OCI-LY1 (cell line): ENCODE data around the gene SDK2.

Experiments used
- H2AFZ ChIP-seq: fragments of 200-600 bp; sonication (generic), shearing (Covaris generic); 2 replicates; pipeline ENCODE4 v1.6.0; 2014; ENCODE audit warnings: antibody characterized with exemption, mild to moderate bottlenecking, low read length
- H3F3A ChIP-seq: fragments of 200-600 bp; sonication (generic), shearing (Covaris generic); 2 replicates; pipeline ENCODE4 v1.6.0; 2014; ENCODE audit warnings: mild to moderate bottlenecking, antibody characterized with exemption, low read length, moderate library complexity; ENCODE audit not compliant: insufficient read depth
- H3K27ac ChIP-seq: fragments of 200-600 bp; sonication (generic); 2 replicates; pipeline ENCODE4 v1.5.1; 2014; ENCODE audit warnings: low read length, mixed run types, mild to moderate bottlenecking, low read depth; ENCODE audit not compliant: poor library complexity, severe bottlenecking
- H3K27me3 ChIP-seq: fragments of 200-600 bp; sonication (generic); 2 replicates; pipeline ENCODE4 v1.6.0; 2014; ENCODE audit warnings: antibody characterized with exemption, mild to moderate bottlenecking, low read length, moderate library complexity; ENCODE audit not compliant: insufficient read depth
- H3K36me3 ChIP-seq: fragments of 200-600 bp; sonication (generic); 2 replicates; pipeline ENCODE4 v1.6.1; 2014; ENCODE audit warnings: mild to moderate bottlenecking, antibody characterized with exemption, low read length, moderate library complexity, mixed read lengths; ENCODE audit not compliant: insufficient read depth
- H3K4me1 ChIP-seq: fragments of 200-600 bp; sonication (generic); 2 replicates; pipeline ENCODE4 v1.5.1; 2014; ENCODE audit warnings: mild to moderate bottlenecking, low read length, moderate library complexity; ENCODE audit not compliant: insufficient read depth, severe bottlenecking
- H3K4me2 ChIP-seq: fragments of 200-600 bp; sonication (generic), shearing (Covaris generic); 2 replicates; pipeline ENCODE4 v1.6.1; 2014; ENCODE audit warnings: low read length
- H3K4me3 ChIP-seq: fragments of 200-600 bp; sonication (generic); 2 replicates; pipeline ENCODE4 v1.5.1; 2014; ENCODE audit warnings: low read length, low read depth, mild to moderate bottlenecking, mixed read lengths; ENCODE audit not compliant: poor library complexity, severe bottlenecking
- H3K79me2 ChIP-seq: fragments of 200-600 bp; shearing (Covaris generic); 2 replicates; pipeline ENCODE4 v1.6.1; 2016; ENCODE audit warnings: mixed run types, low read length, mixed read lengths; ENCODE audit not compliant: insufficient read depth
- H3K9ac ChIP-seq: fragments of 200-600 bp; sonication (generic), shearing (Covaris generic); 2 replicates; pipeline ENCODE4 v1.6.1; 2014; ENCODE audit warnings: mild to moderate bottlenecking, low read length, mixed read lengths
- H3K9me2 ChIP-seq: fragments of 200-600 bp; sonication (generic), shearing (Covaris generic); 2 replicates; pipeline ENCODE4 v1.6.1; 2014; ENCODE audit warnings: low read depth, mild to moderate bottlenecking, low read length, mixed read lengths
- H3K9me3 ChIP-seq: fragments of 200-600 bp; shearing (Covaris generic); 2 replicates; pipeline ENCODE4 v1.6.1; 2014; ENCODE audit warnings: low read length, mixed read lengths
- H4K20me1 ChIP-seq: fragments of 200-600 bp; sonication (generic), shearing (Covaris generic); 2 replicates; pipeline ENCODE4 v1.6.0; 2016; ENCODE audit warnings: mild to moderate bottlenecking, low read length; ENCODE audit not compliant: insufficient read depth
- EZH2 ChIP-seq: fragments of 200-600 bp; sonication (generic), shearing (Covaris generic); IDR thresholded peaks from 2 replicates; pipeline ENCODE4 v1.8.0; 2017; ENCODE audit warnings: borderline replicate concordance, mixed run types, mild to moderate bottlenecking, antibody characterized with exemption, low read length, moderate library complexity, mixed read lengths
- TF ChIP-seq, protein P1 (sequence below): fragments of 200-600 bp; sonication (generic), shearing (Covaris generic); IDR thresholded peaks from 2 replicates; pipeline ENCODE4 v1.5.1; 2017; ENCODE audit warnings: mild to moderate bottlenecking, antibody characterized with exemption, low read length, moderate library complexity, mixed read lengths

The SDK2 gene

GRCh38 chr17:73380439-73381106 lies 263.7 kb downstream of the SDK2 start:
- Histone ChIP-seq H3K9me2 (no peaks in the 10 kb centered on the region), H2AFZ (no peak overlapping the region), H3K27me3 (no peaks in the 10 kb centered on the region), H3K4me3 (no peak overlapping the region), H3K4me2 (no peak overlapping the region), H3K27ac (no peak overlapping the region), H3K79me2 (no peaks in the 10 kb centered on the region), H3F3A (no peaks in the 10 kb centered on the region), H4K20me1 (no peaks in the 10 kb centered on the region), H3K9ac (no peak overlapping the region), H3K9me3 (no peaks in the 10 kb centered on the region), H3K4me1 (no peaks in the 10 kb centered on the region), H3K36me3 (no peaks in the 10 kb centered on the region)
- TF ChIP-seq, protein P1, sequence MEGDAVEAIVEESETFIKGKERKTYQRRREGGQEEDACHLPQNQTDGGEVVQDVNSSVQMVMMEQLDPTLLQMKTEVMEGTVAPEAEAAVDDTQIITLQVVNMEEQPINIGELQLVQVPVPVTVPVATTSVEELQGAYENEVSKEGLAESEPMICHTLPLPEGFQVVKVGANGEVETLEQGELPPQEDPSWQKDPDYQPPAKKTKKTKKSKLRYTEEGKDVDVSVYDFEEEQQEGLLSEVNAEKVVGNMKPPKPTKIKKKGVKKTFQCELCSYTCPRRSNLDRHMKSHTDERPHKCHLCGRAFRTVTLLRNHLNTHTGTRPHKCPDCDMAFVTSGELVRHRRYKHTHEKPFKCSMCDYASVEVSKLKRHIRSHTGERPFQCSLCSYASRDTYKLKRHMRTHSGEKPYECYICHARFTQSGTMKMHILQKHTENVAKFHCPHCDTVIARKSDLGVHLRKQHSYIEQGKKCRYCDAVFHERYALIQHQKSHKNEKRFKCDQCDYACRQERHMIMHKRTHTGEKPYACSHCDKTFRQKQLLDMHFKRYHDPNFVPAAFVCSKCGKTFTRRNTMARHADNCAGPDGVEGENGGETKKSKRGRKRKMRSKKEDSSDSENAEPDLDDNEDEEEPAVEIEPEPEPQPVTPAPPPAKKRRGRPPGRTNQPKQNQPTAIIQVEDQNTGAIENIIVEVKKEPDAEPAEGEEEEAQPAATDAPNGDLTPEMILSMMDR = no peak
- TF ChIP-seq EZH2 = no peak

DNA sequence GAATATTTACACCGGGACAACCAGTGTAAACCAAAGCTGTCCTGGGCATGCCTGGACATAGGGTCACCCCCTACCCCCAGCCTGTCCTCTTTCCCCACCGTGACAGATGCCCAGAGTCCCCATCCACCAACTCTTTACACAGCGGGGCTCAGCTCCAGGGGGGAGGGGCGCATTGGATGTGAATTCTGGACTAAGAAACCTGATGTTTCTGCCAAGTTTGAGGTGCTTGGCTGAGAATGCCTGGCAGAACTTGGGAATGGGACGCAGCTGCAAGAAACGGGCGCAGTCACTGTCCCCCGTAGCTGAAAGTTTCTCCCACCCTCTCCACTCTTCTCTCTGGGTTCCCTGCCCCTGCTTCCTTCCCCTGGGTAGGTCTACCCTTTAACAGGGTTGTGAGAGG lies 264.4 kb downstream of the SDK2 start:
- no peak for TF ChIP-seq EZH2
- TF ChIP-seq, protein P1 = no peak
- Histone ChIP-seq H3K9me3 (no peaks in the 10 kb centered on the region), H4K20me1 (no peaks in the 10 kb centered on the region), H3K27ac (no peak overlapping the region), H3K9me2 (no peaks in the 10 kb centered on the region), H3K4me1 (no peaks in the 10 kb centered on the region), H3K36me3 (no peaks in the 10 kb centered on the region), H3F3A (no peaks in the 10 kb centered on the region), H3K4me2 (no peak overlapping the region), H2AFZ (no peak overlapping the region), H3K9ac (no peak overlapping the region), H3K79me2 (no peaks in the 10 kb centered on the region), H3K4me3 (no peak overlapping the region), H3K27me3 (no peaks in the 10 kb centered on the region)

DNA sequence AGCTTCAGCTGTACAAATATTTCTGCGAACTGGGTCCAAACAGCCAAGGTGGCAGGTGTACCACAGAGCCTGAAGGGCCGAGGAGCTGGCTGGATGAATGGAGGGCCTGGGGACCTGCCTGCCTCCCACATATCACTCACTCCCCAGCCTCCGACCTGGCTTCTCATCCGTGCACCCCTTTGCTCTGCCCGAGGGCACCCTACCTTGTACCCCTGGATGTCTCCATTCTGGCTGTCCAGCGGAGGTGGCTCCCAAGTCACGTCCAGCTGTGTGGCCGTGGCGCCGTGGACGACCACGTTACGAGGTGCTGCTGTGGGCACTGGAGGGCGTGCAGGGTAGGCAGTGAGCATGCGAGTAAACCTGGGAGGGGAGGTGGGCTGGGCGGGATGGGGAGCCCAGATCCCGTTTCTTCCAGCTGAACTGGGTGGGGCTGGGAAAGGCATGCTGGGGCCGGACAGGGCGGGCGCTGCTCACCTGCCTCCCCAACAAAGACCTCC lies 265.2 kb downstream of the SDK2 start:
- Histone ChIP-seq H3K9ac (no peak overlapping the region), H3K9me3 (no peaks in the 10 kb centered on the region), H4K20me1 (no peaks in the 10 kb centered on the region), H3K36me3 (no peaks in the 10 kb centered on the region), H3K9me2 (no peaks in the 10 kb centered on the region), H3K4me1 (no peaks in the 10 kb centered on the region), H2AFZ (no peak overlapping the region), H3K79me2 (no peaks in the 10 kb centered on the region), H3K27me3 (no peaks in the 10 kb centered on the region), H3K4me3 (no peak overlapping the region), H3K4me2 (no peak overlapping the region), H3K27ac (no peak overlapping the region), H3F3A (no peaks in the 10 kb centered on the region)
- TF ChIP-seq EZH2 = no peak

DNA sequence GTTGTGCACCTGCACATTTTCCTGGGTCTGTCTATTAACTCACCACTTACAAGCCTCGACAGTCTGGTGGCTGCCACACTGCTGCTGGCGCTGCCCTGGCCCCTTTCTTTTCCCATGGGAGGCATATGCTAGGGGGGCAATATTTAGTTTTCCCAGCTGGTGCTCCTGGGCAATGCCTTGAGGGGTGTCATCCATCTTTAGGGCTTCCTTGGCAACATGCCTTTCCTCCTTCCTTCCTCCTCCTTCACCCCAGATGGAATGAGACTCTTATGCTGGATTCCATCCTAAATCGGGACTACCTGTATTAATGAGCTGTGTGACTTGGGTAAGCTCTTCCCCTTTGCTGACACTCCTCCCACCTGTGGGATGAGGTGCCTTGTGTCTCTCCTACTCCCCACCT lies 267.6 kb downstream of the SDK2 start:
- no peak overlapping the region for H3K4me2 ChIP-seq
- no peaks in the 10 kb centered on the region for H3K36me3 ChIP-seq
- no peaks in the 10 kb centered on the region for H3K9me2 ChIP-seq
- no peak overlapping the region for H3K9ac ChIP-seq
- no peak overlapping the region for H2AFZ ChIP-seq
- H3F3A ChIP-seq = no peaks in the 10 kb centered on the region
- H3K9me3 ChIP-seq = no peaks in the 10 kb centered on the region
- H3K4me1 ChIP-seq = no peaks in the 10 kb centered on the region
- H3K4me3 ChIP-seq = no peak overlapping the region
- TF ChIP-seq, protein P1 = no peak
- no peak for TF ChIP-seq EZH2
- H4K20me1 ChIP-seq = no peaks in the 10 kb centered on the region
- no peaks in the 10 kb centered on the region for H3K27me3 ChIP-seq
- H3K27ac ChIP-seq = no peak overlapping the region
- H3K79me2 ChIP-seq = no peaks in the 10 kb centered on the region
